ENCODE results near the gene ZNF771.

Gene ZNF771

DNA sequence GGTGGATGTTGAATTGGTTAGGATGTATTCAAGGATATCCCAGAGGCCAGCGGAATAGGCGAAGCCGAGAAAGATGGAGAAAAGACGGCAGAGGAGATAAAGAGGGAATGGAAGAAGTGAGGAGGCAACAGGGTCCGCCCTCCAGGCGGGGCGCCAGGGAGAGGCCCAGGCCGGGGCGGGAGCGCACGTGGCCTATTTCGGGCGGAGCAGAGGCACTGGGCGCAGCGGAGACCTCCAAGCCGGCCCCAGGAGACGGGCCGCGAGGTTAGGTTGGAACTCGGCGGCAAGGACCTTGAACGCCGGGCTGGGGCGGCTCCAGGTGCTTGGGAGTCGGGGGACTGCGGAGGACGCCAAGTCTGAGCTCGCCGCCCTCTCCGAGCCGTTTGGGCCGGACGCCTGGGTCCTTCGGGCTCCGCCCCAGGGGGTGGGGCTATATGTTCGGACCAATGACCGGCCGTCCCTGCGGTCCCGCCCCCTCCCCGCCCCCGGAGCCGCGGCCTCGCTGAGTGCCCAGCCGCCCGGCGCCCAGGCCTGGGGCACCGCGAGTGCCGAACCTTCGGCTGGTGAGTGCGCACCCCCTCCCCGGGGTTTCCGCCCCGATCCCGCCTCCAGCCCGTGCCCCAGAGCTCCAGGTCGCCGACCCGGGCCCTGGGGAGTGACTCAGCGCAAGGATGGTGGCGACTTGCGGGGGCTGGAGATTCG is at the start of gene ZNF771:
ZNF771 (plus strand) TSS at position 505 of the 702 bp plus-strand sequence. CDS start 448 bp downstream, outside the sequence.
- Mint-ChIP-seq H3K9me3 (no peaks in the 10 kb centered on the region), H3K4me3 (peak within 1 kb of the TSS; percentile 89), H3K27me3 (no peaks in the 10 kb centered on the region), H3K27ac (ENCODE audit: low read depth) (peak within 1 kb of the TSS; percentile 41), H3K36me3 (ENCODE audit: insufficient read depth) (peaks cover 13% of the 10 kb centered on the region), H3K4me1 (peaks cover 28% of the 10 kb centered on the region)
- peak; percentile 78 for ATAC-seq (replicated peaks; ENCODE audit: extremely low read depth, poor library complexity, severe bottlenecking)
- peak; percentile 68 to 75 for DNase-seq (ENCODE audit: low spot score in 2 of 2)

DNA sequence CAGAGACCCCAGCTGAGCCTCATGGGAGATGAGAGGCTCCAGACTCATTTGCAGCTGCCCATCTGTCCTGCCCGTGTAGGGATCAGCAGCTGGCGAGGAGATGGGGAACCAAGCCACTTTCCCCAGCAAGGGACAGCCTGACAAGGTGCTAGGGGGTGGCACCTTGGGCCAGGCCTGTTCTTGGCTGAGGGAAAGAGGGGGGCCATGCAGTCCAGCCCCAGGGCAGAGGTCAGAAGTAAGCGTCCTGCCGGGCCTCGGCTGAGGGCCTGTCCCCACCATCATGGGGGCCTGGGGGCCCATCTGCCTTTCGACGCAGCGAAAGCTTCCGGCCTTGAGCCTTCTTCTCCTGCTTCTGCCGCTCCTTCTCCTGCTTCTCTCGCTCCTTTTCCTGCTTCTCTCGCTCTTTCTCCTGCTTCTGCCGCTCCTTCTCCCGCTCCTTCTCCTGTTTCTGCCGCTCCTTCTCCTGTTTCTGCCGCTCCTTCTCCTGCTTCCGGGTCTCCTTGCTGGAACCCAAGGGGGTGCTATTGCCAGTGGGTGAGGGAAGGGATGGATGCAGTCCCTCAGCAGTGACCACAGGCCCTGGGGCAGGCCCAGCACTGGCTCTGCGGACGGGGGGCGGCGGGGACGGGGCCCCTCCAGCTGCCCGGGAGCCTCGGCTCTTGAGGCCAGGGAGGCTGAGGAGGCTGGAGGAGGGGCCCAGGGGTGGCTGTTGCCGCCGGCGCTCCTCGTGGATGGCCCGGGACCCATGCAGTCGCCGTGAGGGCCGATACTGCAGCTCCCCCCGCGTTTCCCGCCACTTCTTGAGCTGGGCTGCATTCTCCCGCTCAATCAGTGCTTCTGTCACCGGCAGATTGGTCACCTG is 49.5 kb upstream of the ZNF771 start:
- ATAC-seq (replicated peaks; ENCODE audit: extremely low read depth, poor library complexity, severe bottlenecking), result no peak
- H3K9me3 Mint-ChIP-seq, result no peaks in the 10 kb centered on the region
- H3K4me3 Mint-ChIP-seq, result no peak overlapping the region
- no peak overlapping the region for H3K27ac Mint-ChIP-seq (ENCODE audit: low read depth)
- H3K27me3 Mint-ChIP-seq, result no peaks in the 10 kb centered on the region
- H3K4me1 Mint-ChIP-seq, result peaks cover 46% of the 10 kb centered on the region
- DNase-seq (ENCODE audit: low spot score in 2 of 2), result no peak
- H3K36me3 Mint-ChIP-seq (ENCODE audit: insufficient read depth), result peaks cover 32% of the 10 kb centered on the region

DNA sequence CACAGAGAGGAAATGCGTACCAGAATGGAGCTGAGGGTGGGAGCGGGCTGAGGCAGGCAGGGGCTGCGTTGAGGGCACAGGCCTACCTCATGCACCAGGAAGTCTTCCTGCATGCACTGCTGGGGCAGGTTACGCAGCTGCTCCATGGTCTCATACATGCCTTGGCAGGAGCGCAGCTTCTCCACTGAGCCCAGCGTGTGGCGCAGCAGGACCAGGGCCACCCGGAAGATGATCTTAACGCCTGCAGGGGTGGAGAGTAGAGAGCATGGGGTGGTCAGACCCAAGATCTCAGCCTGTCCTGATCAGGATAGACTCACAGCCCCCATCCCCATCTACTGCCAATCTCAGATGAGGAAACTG is 48.8 kb upstream of the ZNF771 start:
- Mint-ChIP-seq H3K27ac (ENCODE audit: low read depth) (no peak overlapping the region), H3K36me3 (ENCODE audit: insufficient read depth) (peaks cover 33% of the 10 kb centered on the region), H3K4me3 (no peak overlapping the region), H3K27me3 (no peaks in the 10 kb centered on the region), H3K4me1 (peaks cover 45% of the 10 kb centered on the region), H3K9me3 (no peaks in the 10 kb centered on the region)
- DNase-seq (ENCODE audit: low spot score in 2 of 2) (no peak), ATAC-seq (replicated peaks; ENCODE audit: extremely low read depth, poor library complexity, severe bottlenecking) (no peak)

DNA sequence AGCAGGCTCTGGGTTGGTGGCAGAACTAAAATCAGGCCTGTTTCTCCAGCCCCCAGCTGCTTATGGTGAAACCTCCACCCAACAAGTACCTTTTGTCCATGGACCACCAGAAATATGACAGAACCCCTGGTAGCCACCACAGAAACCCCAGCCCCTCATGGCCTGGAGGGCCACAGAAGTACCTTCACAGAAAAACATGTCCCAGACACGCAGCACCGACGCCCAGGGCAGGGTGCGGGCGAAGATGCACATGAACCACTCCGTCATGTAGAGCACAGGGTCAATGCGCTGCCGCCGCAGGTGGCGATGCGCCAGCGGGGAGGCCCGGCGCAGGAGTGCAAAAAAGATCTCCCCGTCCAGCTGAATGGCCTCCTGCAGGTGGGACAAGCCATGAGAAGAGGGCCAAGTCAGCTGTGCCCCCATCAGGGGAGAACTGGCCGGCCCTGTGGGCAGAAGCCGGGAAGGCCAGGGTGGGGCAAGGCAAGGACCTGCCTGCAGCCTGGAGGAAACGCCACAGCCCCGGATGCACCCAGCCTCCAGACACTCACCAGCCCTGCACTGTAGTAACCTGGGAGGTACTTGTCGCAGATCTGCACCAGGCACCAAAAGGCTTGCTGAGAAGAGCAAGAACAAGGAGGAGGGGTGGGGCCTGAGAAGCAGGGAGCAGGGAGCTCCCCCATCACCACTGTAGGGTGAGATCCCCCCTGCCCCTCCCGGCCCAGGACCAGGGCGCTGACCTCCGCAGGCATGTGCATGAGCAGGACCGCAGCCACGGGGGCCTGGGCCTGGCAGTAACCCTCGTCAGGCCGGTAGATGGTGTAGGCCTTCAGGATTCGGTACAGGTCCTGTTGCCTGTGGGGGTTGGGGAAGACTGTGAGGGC is 48.2 kb upstream of the ZNF771 start:
- H3K4me1 Mint-ChIP-seq, result peaks cover 40% of the 10 kb centered on the region
- no peak overlapping the region for H3K4me3 Mint-ChIP-seq
- H3K36me3 Mint-ChIP-seq (ENCODE audit: insufficient read depth), result peaks cover 31% of the 10 kb centered on the region
- DNase-seq (ENCODE audit: low spot score in 2 of 2) (no peak), ATAC-seq (replicated peaks; ENCODE audit: extremely low read depth, poor library complexity, severe bottlenecking) (no peak)
- no peaks in the 10 kb centered on the region for H3K9me3 Mint-ChIP-seq
- no peaks in the 10 kb centered on the region for H3K27me3 Mint-ChIP-seq
- H3K27ac Mint-ChIP-seq (ENCODE audit: low read depth), result no peak overlapping the region

DNA sequence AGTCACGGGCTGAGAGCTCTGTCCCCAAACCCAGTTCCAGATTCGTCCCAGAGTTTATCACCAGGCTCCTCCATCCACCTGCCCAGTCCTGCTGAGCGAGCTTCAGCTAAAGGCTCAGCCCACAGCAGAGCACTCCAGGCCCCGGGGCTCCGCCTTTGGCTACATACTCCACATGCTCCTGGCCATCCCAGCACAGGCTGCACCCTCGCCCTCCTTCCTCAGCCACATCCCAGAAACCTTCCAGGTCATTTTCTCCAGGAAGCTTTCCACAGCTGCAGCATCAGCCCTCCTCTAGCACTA is 47.6 kb upstream of the ZNF771 start:
- Mint-ChIP-seq H3K27me3 (no peaks in the 10 kb centered on the region), H3K27ac (ENCODE audit: low read depth) (no peak overlapping the region), H3K4me1 (peaks cover 34% of the 10 kb centered on the region), H3K9me3 (no peaks in the 10 kb centered on the region), H3K4me3 (no peak overlapping the region), H3K36me3 (ENCODE audit: insufficient read depth) (peaks cover 27% of the 10 kb centered on the region)
- no peak for DNase-seq (ENCODE audit: low spot score in 2 of 2)
- no peak for ATAC-seq (replicated peaks; ENCODE audit: extremely low read depth, poor library complexity, severe bottlenecking)

DNA sequence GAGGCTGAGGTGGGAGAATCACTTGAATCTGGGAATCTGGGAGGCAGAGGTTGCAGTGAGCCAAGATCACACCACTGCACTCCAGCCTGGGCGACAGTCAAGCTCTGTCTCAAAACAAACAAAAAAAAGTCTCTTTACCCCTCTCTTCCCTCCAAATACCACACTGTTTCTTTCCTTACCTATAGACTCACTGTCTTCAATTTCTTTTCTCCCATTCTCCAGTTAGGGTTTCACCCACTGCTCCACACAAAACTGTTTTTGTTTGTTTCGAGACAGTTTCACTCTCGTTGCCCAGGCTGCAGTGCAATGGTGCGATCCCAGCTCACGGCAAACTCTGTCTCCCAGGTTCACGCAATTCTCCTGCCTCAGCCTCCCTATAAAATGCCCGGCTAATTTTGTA is 46.2 kb upstream of the ZNF771 start:
- Mint-ChIP-seq H3K9me3 (no peaks in the 10 kb centered on the region), H3K4me3 (no peak overlapping the region), H3K36me3 (ENCODE audit: insufficient read depth) (peaks cover 28% of the 10 kb centered on the region), H3K27ac (ENCODE audit: low read depth) (no peak overlapping the region), H3K27me3 (no peaks in the 10 kb centered on the region), H3K4me1 (peaks cover 26% of the 10 kb centered on the region)
- no peak for ATAC-seq (replicated peaks; ENCODE audit: extremely low read depth, poor library complexity, severe bottlenecking)
- DNase-seq (ENCODE audit: low spot score in 2 of 2), result no peak

DNA sequence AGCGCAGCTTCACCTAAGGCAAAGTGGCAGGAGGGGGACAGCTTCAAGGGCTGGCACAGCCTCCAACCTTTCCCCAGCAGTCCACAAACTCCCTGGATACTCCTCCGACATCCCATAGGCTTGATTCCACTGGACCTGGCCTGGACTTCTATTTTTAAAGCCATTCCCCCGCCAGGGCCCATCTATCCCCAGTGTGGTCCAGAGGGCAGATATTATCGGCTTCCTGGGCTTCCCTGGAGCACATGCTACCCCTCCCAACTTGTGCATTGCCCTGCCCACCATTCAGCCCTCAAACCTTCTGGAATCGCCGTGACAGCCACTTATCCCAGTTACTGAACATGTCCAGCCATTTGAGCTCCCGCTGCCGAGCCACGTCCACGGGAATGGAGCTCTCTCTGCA is 42.2 kb upstream of the ZNF771 start:
- ATAC-seq (replicated peaks; ENCODE audit: extremely low read depth, poor library complexity, severe bottlenecking) (no peak), DNase-seq (ENCODE audit: low spot score in 2 of 2) (no peak)
- H3K4me1 Mint-ChIP-seq, result peaks cover 46% of the 10 kb centered on the region
- no peak overlapping the region for H3K4me3 Mint-ChIP-seq
- H3K36me3 Mint-ChIP-seq (ENCODE audit: insufficient read depth), result peaks cover 22% of the 10 kb centered on the region
- no peaks in the 10 kb centered on the region for H3K27me3 Mint-ChIP-seq
- no peak overlapping the region for H3K27ac Mint-ChIP-seq (ENCODE audit: low read depth)
- no peaks in the 10 kb centered on the region for H3K9me3 Mint-ChIP-seq

DNA sequence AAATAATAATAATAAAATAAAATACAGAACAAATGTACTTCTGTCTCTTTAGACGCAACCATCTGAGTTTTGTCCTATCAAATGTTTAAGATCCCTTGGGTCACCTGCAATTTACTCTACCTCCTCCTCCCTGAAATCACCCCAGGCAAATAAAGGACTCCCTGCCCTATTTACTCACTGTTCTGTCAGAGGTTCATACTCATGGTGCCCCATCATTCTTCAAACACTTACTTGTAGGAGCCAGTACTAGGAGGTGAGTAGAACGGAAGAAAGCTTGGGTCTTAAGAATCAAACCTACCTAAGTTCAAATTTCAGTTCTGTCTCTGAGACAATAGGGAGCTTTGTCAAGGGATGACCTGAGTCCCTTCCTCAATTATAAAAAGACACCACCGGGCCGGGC is 40.9 kb upstream of the ZNF771 start:
- H3K36me3 Mint-ChIP-seq (ENCODE audit: insufficient read depth), result peaks cover 25% of the 10 kb centered on the region
- peak overlapping the region; percentile 80 for H3K4me3 Mint-ChIP-seq

DNA sequence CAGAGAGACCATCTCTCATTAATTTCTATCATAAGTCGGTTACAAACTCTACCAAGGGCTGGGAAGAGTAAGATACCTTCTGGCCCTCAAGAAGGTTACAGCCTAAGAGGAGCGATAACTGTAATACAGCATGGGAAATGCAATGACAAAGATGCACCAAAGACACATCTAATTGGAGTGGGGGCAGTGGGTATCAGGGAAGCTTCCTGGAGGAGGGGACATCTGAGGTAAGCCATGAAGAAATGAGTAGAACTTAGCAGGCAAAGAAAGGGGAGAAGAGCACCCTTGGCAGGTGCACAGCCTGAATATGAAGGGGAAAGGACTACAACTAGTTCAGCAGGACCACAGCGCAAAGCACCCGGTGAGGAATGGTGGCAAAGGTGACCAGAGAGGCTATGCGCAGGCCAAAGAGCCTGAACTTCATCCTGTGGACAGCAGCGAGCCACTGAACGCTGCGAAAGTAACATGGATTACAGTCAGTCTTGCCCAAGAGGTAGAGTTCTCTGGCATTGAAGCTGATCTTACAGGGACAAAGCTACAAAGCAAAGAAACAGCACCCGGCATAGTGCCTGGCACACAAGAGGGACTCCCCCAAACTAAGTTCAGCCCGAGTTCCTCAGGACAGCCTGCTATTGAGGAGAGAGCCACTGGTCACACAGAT is 39.9 kb upstream of the ZNF771 start:
- Mint-ChIP-seq H3K36me3 (ENCODE audit: insufficient read depth) (peaks cover 23% of the 10 kb centered on the region), H3K4me1 (peaks cover 55% of the 10 kb centered on the region), H3K27ac (ENCODE audit: low read depth) (peak overlapping the region; percentile 36), H3K27me3 (no peaks in the 10 kb centered on the region), H3K4me3 (peak overlapping the region; percentile 80), H3K9me3 (no peaks in the 10 kb centered on the region)
- ATAC-seq (replicated peaks; ENCODE audit: extremely low read depth, poor library complexity, severe bottlenecking) (no peak), DNase-seq (ENCODE audit: low spot score in 2 of 2) (no peak)

More for the DNA sequence above, 40.9 kb upstream of the ZNF771 start:
- Mint-ChIP-seq H3K27me3 (no peaks in the 10 kb centered on the region), H3K27ac (ENCODE audit: low read depth) (peak overlapping the region; percentile 36), H3K9me3 (no peaks in the 10 kb centered on the region), H3K4me1 (peaks cover 52% of the 10 kb centered on the region)
- DNase-seq (ENCODE audit: low spot score in 2 of 2) (no peak), ATAC-seq (replicated peaks; ENCODE audit: extremely low read depth, poor library complexity, severe bottlenecking) (no peak)

DNA sequence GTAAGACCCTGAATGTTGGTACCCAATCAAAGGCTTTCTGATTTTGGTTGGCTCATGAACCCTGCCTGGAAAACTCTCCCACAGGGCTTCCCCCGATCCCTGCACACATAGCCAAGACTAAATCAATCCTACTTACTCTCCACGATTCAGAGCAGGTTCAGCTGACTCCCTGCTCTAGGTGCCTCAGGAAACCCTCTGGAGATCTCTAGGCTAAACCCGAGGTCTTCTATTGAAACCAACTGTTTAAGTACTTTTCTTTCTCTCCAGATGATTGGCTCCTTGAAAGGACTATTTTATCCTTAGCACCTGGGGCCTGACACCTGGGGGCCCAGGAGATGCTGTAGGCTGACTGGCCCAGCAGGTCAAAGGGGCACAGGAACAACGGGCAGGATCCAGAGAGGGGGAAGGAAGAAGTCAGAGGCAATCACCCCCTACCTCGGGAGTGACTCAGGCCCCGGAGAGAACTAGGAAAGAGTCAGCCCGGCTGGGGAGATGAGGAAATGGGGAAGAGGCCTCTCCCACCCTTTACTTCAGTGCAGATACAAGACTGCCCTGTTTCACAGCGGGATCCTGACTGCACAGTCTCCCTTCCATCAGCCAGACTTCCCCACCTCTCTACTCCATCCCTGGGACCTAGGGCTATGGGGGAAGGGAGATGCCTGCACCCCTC is 39.1 kb upstream of the ZNF771 start:
- no peaks in the 10 kb centered on the region for H3K27me3 Mint-ChIP-seq
- no peak for DNase-seq (ENCODE audit: low spot score in 2 of 2)
- H3K27ac Mint-ChIP-seq (ENCODE audit: low read depth), result peak overlapping the region; percentile 68
- H3K4me3 Mint-ChIP-seq, result peak overlapping the region; percentile 80
- peaks cover 20% of the 10 kb centered on the region for H3K36me3 Mint-ChIP-seq (ENCODE audit: insufficient read depth)
- no peak for ATAC-seq (replicated peaks; ENCODE audit: extremely low read depth, poor library complexity, severe bottlenecking)
- H3K9me3 Mint-ChIP-seq, result no peaks in the 10 kb centered on the region
- peaks cover 55% of the 10 kb centered on the region for H3K4me1 Mint-ChIP-seq

DNA sequence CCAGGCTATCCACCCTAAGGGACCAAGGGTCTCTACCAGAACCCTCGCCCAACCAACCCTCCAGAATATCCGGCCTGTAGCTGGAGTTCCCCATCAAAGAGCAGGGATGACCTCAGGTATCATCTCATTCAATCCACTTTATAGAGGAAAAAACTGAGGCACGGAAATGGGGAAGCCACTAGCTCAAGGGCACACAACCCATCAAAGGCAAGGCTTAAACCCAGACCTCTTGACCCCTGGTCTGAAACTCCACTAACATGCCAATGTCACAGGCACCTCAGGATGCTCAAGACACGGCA is 38.7 kb upstream of the ZNF771 start:
- ATAC-seq (replicated peaks; ENCODE audit: extremely low read depth, poor library complexity, severe bottlenecking) (no peak), DNase-seq (ENCODE audit: low spot score in 2 of 2) (no peak)
- H3K27me3 Mint-ChIP-seq, result no peaks in the 10 kb centered on the region
- H3K4me3 Mint-ChIP-seq, result peak overlapping the region; percentile 80
- H3K4me1 Mint-ChIP-seq, result peaks cover 54% of the 10 kb centered on the region
- H3K27ac Mint-ChIP-seq (ENCODE audit: low read depth), result peak overlapping the region; percentile 68
- peaks cover 18% of the 10 kb centered on the region for H3K36me3 Mint-ChIP-seq (ENCODE audit: insufficient read depth)
- H3K9me3 Mint-ChIP-seq, result no peaks in the 10 kb centered on the region

Measured in central memory CD8-positive, alpha-beta T cell (primary cell).